Astrocyte of the spinal cord (primary cell): ENCODE measurements around the gene GABBR2.

Experiments used
- DNase-seq: peaks from one replicate; pipeline ENCODE4 v3.0.0; 2011; ENCODE audit warnings: low read depth, low spot score
- H3K4me3 ChIP-seq: 2 replicates; pipeline ENCODE4 v1.5.1; 2011; ENCODE audit warnings: low read depth, mild to moderate bottlenecking, low read length, moderate library complexity
- CTCF ChIP-seq: IDR thresholded peaks from 2 replicates; pipeline ENCODE4 v1.5.1; 2012; ENCODE audit warnings: low read depth, mild to moderate bottlenecking, low read length, inconsistent platforms
- in situ Hi-C: cut with HindIII; loops from 2 replicates; pipeline ENCODE4 v1.10.0; 2017; ENCODE audit warnings: low sequenced_read_pairs

The GABBR2 gene

GRCh38 chr9:98708933-98709911 lies at the start of gene GABBR2:
GABBR2 (minus strand) TSS chr9:98708935; CDS start chr9:98708737, 198 bp downstream.
- TF ChIP-seq CTCF: no peak
- in situ Hi-C loops: no loop called here
- no peak for DNase-seq
- no peak within 1 kb of the TSS for H3K4me3 ChIP-seq

GRCh38 chr9:98755006-98755618 lies 46.4 kb upstream of the GABBR2 start:
- no peak for TF ChIP-seq CTCF
- in situ Hi-C loops: no loop called here
- DNase-seq: no peak
- no peak overlapping the region for H3K4me3 ChIP-seq

GRCh38 chr9:98751210-98751609 lies 42.5 kb upstream of the GABBR2 start:
- in situ Hi-C loops: no loop called here
- no peak overlapping the region for H3K4me3 ChIP-seq
- TF ChIP-seq CTCF: no peak
- no peak for DNase-seq

- H3K4me3 ChIP-seq: no peak overlapping the region
- in situ Hi-C loops: no loop called here
- no peak for DNase-seq
- no peak for TF ChIP-seq CTCF
These were observed 41.8 kb upstream of the GABBR2 start for GRCh38 chr9:98750364-98751060.

- H3K4me3 ChIP-seq: no peak overlapping the region
- no peak for DNase-seq
- in situ Hi-C loops: no loop called here
- TF ChIP-seq CTCF: no peak
These were observed 38.7 kb upstream of the GABBR2 start for GRCh38 chr9:98747476-98747875.

- in situ Hi-C loops: no loop called here
- H3K4me3 ChIP-seq: no peak overlapping the region
- no peak for DNase-seq
- no peak for TF ChIP-seq CTCF
These were observed 36.7 kb upstream of the GABBR2 start for GRCh38 chr9:98745470-98745869.
